ENCODE measurements around the gene FLRT1.

FLRT1 gene, protein sequence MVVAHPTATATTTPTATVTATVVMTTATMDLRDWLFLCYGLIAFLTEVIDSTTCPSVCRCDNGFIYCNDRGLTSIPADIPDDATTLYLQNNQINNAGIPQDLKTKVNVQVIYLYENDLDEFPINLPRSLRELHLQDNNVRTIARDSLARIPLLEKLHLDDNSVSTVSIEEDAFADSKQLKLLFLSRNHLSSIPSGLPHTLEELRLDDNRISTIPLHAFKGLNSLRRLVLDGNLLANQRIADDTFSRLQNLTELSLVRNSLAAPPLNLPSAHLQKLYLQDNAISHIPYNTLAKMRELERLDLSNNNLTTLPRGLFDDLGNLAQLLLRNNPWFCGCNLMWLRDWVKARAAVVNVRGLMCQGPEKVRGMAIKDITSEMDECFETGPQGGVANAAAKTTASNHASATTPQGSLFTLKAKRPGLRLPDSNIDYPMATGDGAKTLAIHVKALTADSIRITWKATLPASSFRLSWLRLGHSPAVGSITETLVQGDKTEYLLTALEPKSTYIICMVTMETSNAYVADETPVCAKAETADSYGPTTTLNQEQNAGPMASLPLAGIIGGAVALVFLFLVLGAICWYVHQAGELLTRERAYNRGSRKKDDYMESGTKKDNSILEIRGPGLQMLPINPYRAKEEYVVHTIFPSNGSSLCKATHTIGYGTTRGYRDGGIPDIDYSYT

DNA sequence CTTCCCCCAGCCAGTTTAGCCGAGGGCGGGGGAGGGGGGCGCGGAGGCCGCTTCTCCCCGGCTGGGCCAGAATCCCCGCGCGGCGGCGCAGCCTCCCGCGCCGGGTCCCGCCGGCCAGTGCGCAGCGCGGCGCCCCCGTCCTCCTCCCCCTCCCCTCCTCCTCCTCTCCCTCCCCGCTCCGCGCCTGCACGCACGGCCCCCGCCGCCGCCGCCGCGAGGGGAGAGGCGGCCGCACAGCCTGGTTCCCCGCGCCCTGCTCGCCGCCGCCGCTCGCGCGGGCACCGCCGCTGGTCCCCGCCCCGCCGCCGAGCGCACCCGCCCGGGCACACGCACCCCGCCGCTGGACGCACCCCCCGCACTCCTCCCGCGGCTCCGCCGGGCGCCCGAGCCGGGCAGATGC lies at the start of gene FLRT1:
TSS of gene FLRT1 (plus strand) at position 356 of the 400 bp plus-strand sequence. CDS start 80,337 bp downstream, outside the sequence.
- DNase-seq, result no peak

DNA sequence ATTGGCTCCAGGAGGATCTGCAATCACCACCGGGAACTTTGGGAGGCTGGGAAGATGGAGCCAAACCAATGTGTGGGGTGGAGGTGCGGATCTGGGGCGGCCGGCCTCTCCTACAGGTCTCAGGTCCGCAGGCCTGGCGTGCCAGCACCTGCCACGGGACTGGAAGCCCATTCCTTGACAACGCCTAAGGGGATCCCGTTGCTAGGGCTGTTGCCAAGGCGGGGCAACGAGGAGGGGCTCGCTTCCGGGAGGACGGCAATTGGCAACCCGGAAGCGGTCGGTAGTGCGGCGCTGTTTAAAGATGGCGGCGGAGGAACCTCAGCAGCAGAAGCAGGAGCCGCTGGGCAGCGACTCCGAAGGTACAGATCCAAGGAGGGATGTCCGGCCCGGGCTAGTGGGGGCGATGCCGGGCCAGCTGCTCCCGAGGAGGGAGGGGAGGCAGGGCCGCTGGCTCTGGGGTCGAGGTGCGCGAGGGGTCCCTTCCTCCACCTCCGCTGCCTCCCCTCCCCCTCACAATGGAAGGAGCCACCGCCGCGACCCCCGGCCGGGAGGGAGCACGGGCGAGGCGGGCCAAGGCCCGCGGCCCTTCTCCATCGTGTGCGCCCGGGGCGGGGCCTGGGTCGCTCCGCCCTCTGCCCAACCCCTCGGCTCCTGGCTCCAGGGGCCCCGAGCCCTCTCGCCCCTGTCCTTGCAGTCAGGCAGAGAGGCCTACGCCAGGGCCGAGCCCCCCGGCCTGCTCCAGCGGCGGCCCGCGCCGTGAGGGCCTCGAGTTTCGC lies 49.4 kb upstream of the FLRT1 start, which contains the start of gene OTUB1:
TSS of gene OTUB1 (plus strand) at position 283 of the 776 bp plus-strand sequence. CDS start at position 302, 19 bp downstream.
- peak; percentile 86 to 88 for DNase-seq

DNA sequence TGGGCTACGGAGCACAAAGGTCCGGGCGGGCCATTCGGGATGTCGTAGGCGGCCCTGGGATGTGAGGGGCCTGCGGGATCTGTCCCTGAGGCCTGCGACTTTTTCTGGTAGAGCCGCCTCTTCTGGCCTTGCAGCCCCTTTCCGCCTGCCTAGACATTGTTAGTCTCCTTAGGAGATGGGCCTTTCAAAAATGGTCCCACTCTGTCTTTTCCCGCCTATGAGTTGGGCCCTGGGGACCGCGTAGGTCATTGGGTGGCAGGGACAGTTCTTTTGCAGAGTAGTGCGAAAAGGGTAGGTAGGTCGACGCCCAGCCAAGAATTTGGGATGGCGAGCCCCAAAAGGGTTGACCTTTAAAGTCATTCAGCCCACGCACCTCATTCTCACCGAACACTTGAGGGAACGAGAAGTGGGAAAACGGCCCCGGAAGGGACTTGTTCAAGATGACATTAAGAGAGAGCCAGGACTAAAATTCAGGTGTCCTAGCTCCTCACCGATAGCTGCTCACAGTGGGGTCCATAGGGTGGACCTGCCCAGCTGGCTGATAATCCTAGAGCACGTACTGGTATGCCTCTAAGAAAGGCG lies 48.7 kb upstream of the FLRT1 start:
- DNase-seq, result no peak

DNA sequence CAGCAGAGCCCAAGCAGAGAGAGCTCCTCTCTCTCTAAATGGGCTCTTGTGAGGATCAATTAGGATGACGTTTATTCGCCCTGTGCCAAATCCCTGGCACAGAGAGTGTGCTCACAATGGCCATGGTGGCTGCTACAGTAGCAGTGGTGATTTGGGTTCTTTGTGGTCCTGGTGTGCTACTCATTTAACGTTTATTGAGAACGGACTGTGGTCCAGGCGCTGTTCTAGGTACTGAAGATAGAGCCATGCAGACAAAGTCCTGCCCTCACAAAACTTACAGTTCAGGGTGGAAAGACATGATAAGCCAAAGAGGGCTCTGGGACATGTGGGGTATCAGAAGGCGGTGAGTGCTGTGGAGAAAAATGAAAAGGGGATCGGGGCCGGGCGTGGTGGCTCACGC lies 44.2 kb upstream of the FLRT1 start:
- no peak for DNase-seq

DNA sequence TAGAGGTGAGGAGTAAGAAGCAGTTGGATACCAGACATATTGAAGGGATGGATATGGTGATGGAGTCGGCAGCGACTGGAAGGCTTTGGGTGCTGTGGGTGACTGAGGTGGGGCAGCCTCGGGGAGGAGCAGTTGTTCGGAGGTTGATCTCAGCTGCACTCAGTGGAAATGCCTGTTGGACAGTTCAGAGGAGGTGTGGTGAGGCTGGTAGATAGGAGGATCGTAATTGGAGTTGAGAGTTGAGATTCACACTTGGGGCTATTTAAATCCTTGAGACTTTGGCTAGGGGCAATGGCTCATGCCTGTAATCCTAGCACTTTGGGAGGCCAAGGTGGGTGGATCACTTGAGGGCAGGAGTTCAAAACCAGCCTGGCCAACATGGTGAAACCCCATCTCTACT lies 42.6 kb upstream of the FLRT1 start:
- DNase-seq, result no peak

DNA sequence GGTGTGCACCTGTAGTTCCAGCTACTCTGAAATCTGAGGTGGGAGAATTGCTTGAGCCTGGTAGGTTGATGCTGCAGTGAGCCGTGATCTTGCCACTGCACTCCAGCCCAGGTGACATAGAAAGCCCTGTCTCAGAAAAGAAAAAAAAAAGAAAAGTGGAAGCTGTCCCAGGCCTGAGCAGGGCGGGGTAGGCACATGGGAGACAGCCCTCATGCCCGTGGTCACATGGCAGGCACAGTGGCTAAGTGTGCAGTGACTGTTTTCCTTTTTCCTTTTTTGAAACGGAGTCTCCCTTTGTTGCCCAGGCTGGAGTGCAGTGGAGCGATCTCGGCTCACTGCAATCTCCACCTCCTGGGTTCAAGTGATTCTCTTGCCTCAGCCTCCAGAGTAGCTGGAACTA lies 41.7 kb upstream of the FLRT1 start:
- no peak for DNase-seq

DNA sequence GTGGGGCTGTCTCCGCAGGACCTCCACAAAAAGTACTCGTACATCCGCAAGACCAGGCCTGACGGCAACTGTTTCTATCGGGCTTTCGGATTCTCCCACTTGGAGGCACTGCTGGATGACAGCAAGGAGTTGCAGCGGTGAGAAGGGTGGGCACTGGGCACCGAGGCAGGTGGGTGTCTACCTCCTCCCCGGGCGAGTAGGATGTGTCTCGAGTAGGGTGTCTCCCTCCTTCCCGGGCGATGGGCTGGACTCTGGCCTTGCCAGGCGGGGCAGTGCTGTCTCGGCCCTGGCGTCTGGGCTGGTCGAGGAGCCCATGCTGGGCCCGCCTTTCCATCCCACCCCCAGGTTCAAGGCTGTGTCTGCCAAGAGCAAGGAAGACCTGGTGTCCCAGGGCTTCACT lies 39.2 kb upstream of the FLRT1 start:
- DNase-seq, result no peak

DNA sequence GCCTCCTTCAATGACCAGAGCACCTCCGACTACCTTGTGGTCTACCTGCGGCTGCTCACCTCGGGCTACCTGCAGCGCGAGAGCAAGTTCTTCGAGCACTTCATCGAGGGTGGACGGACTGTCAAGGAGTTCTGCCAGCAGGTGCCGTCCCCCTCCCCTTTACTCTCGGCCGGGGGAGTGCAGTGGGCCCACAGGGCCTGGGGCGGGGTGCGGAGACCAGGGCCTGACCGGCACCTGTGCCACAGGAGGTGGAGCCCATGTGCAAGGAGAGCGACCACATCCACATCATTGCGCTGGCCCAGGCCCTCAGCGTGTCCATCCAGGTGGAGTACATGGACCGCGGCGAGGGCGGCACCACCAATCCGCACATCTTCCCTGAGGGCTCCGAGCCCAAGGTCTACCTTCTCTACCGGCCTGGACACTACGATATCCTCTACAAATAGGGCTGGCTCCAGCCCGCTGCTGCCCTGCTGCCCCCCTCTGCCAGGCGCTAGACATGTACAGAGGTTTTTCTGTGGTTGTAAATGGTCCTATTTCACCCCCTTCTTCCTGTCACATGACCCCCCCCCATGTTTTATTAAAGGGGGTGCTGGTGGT lies 38.5 kb upstream of the FLRT1 start:
- DNase-seq, result no peak

DNA sequence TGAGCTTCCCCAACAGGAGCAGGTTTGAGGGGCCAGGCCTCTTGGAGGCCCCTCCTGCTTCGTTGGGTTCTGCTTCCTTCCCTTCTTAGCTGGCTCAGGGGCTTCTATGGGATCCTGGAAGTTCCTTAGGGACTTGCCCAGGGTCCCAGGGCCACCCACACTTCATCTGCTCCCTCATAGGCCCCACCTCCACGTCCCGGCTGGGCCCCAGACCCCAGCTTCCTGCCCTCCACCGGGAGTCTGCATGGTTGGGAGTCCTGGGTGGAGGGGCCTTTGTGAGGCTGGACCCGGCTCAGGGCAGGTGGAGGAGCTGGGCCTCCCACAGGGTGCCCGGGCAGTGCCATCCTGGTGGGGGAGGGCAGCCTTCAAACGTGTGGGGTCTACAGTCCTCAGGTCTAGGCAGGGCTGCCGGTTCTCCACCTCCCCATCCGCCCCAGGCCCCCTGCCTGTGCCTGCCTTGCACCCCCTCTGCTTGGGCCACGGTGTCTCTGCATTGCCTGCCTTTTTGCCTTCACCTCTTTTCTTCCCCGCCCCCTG lies 37.9 kb upstream of the FLRT1 start:
- no peak for DNase-seq

DNA sequence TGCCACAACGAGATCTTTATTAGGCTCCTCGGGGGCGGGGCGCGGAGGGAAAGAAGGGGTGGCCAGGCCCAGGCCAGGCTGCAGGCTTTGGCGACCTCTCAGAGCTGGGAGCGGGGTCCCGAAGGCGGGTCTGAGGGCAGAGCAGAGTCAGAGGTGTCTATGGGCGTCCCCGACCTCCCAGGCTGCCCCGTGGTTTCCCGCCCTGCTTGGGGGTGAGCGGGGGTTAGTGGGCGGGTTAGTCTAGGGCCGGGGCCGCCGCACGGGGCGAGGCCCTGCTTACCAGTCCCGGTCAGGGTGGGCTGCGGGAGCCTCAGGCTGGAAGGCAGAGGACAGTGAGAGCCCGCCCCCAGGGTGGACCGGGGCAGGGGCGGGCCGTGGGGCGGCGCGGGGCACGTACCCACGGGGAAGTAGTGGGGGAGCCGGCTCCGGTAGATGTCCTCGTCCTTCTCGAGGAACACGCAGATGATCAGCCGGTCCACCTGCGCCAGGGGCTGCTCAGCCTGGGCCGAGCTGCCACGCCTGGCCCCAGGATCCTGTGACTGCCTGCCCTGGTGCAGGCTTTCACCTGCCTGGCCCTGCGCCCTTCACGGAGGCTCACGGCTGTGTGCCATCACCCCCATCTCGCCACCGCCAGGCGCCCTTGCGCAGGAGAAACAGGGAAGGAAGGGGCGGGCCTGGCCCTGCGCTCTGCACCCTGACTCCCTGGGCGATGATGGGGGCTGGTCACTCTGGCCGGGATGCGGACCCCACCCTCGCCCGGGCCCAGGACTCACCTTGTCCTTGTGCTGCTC lies 37.0 kb upstream of the FLRT1 start:
- no peak for DNase-seq

DNA sequence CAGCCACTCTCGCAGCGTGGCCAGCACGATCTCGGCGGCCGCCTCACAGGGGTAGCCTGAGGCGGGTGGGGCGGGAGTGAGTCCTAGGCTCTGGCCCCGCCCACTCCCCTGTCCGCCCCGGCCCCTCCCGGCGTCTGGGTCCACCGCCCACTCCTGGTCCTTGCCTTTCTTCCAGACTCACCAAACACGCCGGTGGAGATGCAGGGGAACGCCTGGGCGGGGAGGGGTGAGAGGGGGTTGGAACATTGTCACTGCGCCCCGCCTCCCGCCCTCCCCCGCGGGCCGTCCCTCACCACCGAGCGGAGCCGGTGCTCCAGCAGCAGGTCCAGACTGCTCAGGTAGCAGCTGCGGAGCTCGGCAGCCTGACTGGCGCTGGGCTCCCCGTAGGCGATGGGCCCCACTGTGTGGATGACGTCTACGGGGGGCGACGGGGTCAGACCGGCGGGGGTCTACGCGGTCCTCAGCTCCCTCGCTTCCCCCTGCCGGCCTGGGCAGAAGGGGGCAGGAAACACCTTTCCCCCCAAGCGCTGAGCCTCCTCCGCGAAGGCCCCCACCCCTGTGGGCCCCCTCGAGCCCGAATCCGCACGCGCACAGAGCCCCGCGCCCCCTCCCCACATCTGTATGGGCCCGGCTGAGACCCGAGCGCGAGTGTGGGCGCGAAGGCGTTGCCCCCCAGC lies 36.2 kb upstream of the FLRT1 start:
- peak; percentile 56 to 65 for DNase-seq

DNA sequence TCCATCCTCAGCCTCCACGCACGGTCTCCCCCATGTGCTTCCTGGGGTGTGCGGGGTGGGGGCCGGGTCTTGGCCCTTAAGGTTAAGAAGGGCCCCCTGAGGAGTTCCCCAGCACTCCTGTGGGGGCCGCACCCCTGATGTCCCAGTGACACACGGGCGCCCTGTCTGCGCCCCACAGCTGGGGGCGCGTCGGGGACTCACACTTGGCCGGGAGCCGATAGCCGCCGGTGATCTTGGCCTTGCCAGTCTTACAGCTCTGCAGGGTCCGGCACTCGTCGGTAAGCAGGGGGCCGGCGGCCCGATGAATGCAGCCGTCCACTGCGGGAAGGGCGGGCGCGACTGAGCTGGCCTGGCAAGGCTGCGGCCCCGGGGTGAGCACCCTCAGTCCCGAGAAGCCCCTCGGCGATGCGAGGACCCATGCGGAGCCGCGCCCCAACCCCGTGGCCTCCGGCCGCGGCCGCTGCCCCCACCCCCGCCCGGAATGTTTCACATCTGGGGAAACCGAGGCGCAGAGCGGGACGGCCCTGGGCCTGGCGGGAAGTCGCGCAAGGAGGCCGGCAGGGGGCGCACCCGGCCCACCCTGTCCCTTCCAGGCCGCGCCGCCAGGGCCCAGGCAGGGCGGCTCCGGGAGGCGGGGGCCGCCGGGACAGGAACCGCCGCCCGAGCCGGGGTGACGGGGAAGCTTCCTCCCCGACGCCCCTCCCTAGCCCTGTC lies 35.5 kb upstream of the FLRT1 start:
- DNase-seq, result peak; percentile 77 to 80

DNA sequence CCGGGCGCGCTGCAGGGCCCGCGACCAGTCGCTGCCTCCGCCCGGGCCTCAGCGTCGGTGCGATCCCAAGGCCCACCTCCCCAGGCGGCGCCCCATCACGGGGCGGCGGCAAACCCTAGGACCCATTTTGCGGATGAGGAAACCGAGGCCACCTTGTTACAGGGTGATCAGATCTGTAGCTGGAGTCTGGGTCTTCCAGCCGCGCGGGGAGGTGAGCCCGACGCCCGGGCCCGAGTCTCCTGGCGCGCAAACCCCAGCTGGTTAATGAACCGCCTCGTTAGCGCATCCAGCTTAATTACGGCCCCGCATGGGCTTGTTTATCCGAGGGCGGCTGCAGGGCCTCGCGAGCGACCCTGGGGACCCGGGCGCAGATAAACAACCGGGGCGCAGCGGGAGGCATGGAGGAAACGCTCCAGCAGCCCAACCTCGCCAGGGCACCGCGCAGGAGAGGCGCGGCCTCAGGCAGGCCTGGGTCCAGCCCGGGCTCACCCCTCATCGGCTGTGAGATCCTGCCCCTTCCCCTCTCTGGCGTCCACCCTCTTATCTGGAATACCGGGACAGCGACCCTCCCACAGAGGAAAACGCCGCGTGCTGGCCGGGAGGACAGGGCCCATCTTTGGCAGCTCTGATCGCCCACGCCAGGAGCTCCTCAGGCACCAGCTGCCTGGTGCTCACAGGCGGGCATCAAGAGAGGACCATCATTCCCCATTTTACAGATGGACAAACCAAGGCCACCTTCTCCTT lies 34.8 kb upstream of the FLRT1 start:
- no peak for DNase-seq

DNA sequence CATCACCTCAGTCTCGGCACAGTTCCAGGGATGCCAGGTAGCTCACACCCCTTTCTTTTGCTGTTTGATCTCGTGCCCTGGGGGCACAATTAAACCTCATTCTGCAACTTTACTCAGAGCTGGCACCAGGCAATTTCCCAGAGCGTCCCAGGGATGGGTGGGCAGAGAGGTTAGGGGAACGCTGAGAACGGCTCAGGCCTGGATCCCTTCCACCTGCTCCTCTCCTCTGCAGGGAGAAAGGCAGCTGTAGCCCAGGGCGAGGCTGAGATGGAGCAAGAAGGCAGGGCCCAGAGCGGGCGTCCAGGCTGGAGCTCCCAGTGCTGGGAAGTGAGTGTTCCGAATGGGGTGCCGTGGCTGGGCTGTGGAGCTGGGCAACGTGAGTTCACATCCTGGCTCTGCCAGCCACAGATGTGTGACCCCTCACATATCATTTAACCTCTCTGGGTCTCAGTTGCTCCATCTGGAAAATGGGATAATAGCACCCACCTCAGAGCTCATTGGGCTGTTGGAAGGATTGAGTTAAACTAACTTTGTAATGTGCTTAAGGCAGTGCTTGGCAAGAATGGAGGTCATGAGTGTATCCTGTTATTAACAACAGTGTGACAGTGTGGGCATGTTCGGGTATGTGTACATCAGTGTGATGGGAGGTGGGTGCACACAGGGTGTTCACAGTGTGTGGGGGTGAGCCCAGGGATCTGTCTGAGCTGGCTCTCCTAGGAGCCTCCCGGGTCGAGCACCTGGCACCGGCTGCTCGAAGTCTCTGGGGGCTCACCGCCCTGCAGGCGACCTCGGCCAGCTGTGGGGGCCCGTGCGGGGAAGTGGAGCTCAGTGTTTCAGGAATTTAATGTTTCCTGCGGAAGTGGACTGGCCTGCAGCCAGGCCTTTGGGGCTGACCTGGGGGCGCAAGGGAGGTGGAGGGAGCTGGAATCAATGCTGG lies 34.0 kb upstream of the FLRT1 start:
- DNase-seq, result no peak

DNA sequence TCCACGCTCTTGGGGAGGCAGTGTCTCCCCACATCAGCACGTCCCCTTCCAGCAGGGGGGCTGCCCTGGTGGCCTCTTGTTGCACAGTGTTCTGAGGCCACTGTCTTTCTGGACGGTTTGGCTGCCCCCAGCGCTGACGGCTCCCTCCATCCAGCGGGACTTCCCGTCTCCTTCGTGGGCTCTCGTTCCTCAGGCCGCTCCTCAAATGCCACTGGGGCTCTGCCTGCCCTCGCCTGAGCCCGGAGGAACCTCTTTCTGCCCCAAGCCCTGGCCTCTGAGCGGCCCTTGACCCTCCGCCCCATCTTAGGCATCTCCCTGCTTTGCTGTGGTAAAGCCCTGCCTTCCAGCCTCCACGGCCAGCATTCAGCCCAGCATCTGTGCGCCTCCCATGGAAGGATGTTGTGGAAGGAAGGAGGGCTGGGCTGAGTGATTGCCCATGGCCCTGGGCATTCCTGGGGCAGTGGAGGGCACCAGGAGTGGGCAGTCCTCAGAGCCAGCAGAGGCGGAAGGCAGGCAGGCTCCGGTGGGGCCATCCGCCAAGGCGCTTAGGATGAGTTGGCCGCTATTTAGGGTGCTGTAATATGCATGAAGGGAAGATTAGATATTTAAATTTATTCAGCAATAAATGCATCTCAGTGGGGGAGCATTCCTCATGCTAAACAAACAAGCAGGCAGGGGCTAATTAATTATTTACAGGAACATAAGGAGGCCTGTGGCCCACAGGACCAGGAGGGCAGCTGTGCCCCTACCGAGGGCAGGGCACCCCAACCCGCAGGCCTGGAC lies 31.7 kb upstream of the FLRT1 start:
- no peak for DNase-seq

DNA sequence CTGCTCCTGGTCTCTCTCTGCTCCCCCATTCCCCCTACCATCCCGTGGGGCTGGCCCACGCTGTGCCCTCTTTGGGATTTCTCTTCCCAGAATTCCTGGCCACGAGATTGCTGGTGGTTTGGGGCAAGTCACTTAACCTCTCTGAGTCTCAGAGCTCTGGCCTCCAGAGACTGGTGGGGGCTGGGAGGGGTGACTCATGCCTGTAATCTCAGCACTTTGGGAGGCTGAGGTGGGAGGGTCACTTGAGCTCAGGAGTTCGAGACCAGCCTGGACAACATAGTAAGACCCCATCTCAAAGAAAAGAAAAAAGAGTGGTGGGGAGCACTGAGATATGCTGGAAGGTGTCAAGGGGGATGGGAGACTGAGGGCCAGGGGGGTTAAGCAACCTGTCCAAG lies 31.1 kb upstream of the FLRT1 start:
- DNase-seq, result no peak

DNA sequence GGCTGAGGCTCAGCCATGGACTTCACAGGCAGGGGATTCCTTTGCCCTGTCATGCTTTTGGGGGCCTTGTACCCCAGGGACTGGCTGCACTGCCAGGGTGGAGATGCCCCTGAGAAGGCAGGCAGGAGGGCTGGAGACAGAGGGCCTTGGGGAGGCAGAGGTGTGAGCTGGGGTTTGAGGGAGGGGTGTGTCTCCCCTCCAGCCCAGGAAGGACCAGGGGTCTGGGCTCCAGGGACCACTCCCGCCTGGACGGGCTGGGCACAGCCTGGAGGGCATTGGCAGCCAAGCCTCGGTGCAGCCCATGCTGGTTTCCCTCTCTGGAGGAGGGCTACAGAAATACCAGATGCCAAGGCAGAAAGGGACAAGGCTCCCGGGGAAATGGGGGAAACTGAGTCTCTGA lies 30.0 kb upstream of the FLRT1 start:
- DNase-seq, result no peak

DNA sequence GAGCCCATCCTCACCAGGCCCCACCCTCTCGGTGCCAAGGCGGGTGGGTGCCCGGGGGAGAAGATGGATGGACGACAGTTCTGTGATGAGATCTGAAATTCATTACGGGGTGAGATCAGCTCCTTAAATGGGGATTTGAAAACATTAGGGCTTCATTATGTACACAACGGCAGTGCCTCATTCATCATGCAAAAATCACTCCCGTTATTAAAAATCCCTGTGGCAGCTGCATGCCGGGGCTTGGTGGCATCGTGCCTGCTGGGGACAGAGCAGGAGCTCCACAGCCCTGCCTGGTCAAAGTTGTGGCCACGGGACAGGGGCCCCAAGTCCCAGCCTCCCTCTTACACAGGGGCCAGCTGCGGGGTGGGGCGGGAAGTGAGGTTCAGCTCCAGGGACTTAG lies 29.3 kb upstream of the FLRT1 start:
- no peak for DNase-seq
